Erythroblast (primary cell): ENCODE results near the gene DNMT1.
"Not testable (repeated sequence)": the region's sequence is repeated elsewhere in the genome, so short reads cannot be mapped to it uniquely, and the experiment has no call there.

ENCODE experiments used
- GATA1 ChIP-seq: IDR thresholded peaks from 2 replicates; pipeline ENCODE4 v1.6.1; 2011; ENCODE audit warnings: low read depth, mild to moderate bottlenecking, control low read depth, low read length, moderate library complexity
- POLR2A ChIP-seq: IDR thresholded peaks from 2 replicates; pipeline ENCODE4 v1.6.1; 2011; ENCODE audit warnings: mild to moderate bottlenecking, low read length

GRCh38 chr19:10166501-10166900 is 28.3 kb downstream of the DNMT1 start:
- not testable (repeated sequence) for TF ChIP-seq POLR2A, GATA1
